OCI-LY3 (cell line): Measurements from ENCODE around the gene MTHFS.

Experiments
- H2AFZ ChIP-seq: fragments of 200-600, 300-600 bp; shearing (Covaris generic); 2 replicates; pipeline ENCODE4 v1.6.0; 2014; ENCODE audit warnings: antibody characterized with exemption, low read depth, low read length
- H3K27ac ChIP-seq: fragments of 200-600, 300-600 bp; sonication (generic); 2 replicates; pipeline ENCODE4 v1.5.1; 2014; ENCODE audit warnings: mild to moderate bottlenecking, low read length, moderate library complexity, mixed read lengths
- H3K27me3 ChIP-seq: fragments of 200-600, 300-600 bp; sonication (generic); 2 replicates; pipeline ENCODE4 v1.6.1; 2014; ENCODE audit warnings: low read depth, low read length, mixed read lengths
- H3K36me3 ChIP-seq: fragments of 200-600, 300-600 bp; sonication (generic); replicated peaks from 2 replicates; pipeline ENCODE3; 2014; ENCODE audit warnings: low read depth, low read length, mixed read lengths
- H3K4me1 ChIP-seq: fragments of 300-600, 200-600 bp; sonication (generic); 2 replicates; pipeline ENCODE4 v1.6.1; 2014; ENCODE audit warnings: low read length, mixed read lengths
- H3K4me2 ChIP-seq: fragments of 200-600, 300-600 bp; sonication (generic); 2 replicates; pipeline ENCODE4 v1.6.1; 2014; ENCODE audit warnings: low read length, mixed read lengths
- H3K4me3 ChIP-seq: fragments of 300-600, 200-600 bp; sonication (generic); 2 replicates; pipeline ENCODE4 v1.5.1; 2014; ENCODE audit warnings: antibody characterized with exemption, mild to moderate bottlenecking, low read length, moderate library complexity
- H3K79me2 ChIP-seq: fragments of 300-600, 200-600 bp; shearing (Covaris generic); 2 replicates; pipeline ENCODE4 v1.6.1; 2014; ENCODE audit warnings: mild to moderate bottlenecking, low read length, mixed read lengths
- H3K9ac ChIP-seq: fragments of 300-600, 200-600 bp; shearing (Covaris generic); 2 replicates; pipeline ENCODE4 v1.6.0; 2014; ENCODE audit warnings: mild to moderate bottlenecking, low read length, moderate library complexity
- H3K9me3 ChIP-seq: fragments of 200-600, 300-600 bp; shearing (Covaris generic); 2 replicates; pipeline ENCODE4 v1.6.1; 2014; ENCODE audit warnings: low read length, mixed read lengths; ENCODE audit not compliant: insufficient read depth
- H4K20me1 ChIP-seq: fragments of 200-600, 300-600 bp; sonication (generic); 2 replicates; pipeline ENCODE4 v1.6.1; 2016; ENCODE audit warnings: low read length, mixed read lengths; ENCODE audit not compliant: insufficient read depth
- CTCF ChIP-seq: fragments of 200-600, 300-600 bp; sonication (generic); IDR thresholded peaks from 2 replicates; pipeline ENCODE4 v1.5.1; 2014; ENCODE audit warnings: antibody characterized with exemption, low read length, low read depth
- EZH2phosphoT487 ChIP-seq: fragments of 200-600 bp; shearing (Covaris generic); IDR thresholded peaks from 2 replicates; pipeline ENCODE4 v1.6.1; 2018; ENCODE audit warnings: antibody characterized with exemption, mixed run types, low read depth

The MTHFS gene

GRCh38 chr15:79837846-79838245 is 59.0 kb downstream of the MTHFS start:
- peaks cover 47% of the 10 kb centered on the region for H3K36me3 ChIP-seq
- H3K9ac ChIP-seq, result no peak overlapping the region
- H3K27me3 ChIP-seq, result no peaks in the 10 kb centered on the region
- H3K27ac ChIP-seq, result no peak overlapping the region
- no peaks in the 10 kb centered on the region for H4K20me1 ChIP-seq
- no peak overlapping the region for H3K4me3 ChIP-seq
- no peaks in the 10 kb centered on the region for H3K79me2 ChIP-seq
- H3K4me1 ChIP-seq, result peaks cover 9% of the 10 kb centered on the region
- TF ChIP-seq EZH2phosphoT487 (no peak), CTCF (no peak)
- no peaks in the 10 kb centered on the region for H3K9me3 ChIP-seq
- no peak overlapping the region for H3K4me2 ChIP-seq
- no peak overlapping the region for H2AFZ ChIP-seq

- Histone ChIP-seq H3K27me3 (no peaks in the 10 kb centered on the region), H3K36me3 (peaks cover 49% of the 10 kb centered on the region), H3K4me3 (no peak overlapping the region), H3K27ac (no peak overlapping the region), H3K79me2 (no peaks in the 10 kb centered on the region), H4K20me1 (no peaks in the 10 kb centered on the region), H3K4me2 (no peak overlapping the region), H3K9me3 (no peaks in the 10 kb centered on the region), H3K9ac (no peak overlapping the region), H2AFZ (no peak overlapping the region), H3K4me1 (peaks cover 12% of the 10 kb centered on the region)
- TF ChIP-seq CTCF (no peak), EZH2phosphoT487 (no peak)
Measured at GRCh38 chr15:79834495-79834894, 62.3 kb downstream of the MTHFS start.

- no peak overlapping the region for H3K4me3 ChIP-seq
- no peaks in the 10 kb centered on the region for H3K9me3 ChIP-seq
- no peaks in the 10 kb centered on the region for H3K27me3 ChIP-seq
- H3K36me3 ChIP-seq, result peaks cover 46% of the 10 kb centered on the region
- H3K4me1 ChIP-seq, result peaks cover 12% of the 10 kb centered on the region
- no peak overlapping the region for H3K27ac ChIP-seq
- no peak overlapping the region for H2AFZ ChIP-seq
- H3K79me2 ChIP-seq, result no peaks in the 10 kb centered on the region
- H4K20me1 ChIP-seq, result no peaks in the 10 kb centered on the region
- no peak overlapping the region for H3K4me2 ChIP-seq
- TF ChIP-seq CTCF, result no peak
- no peak overlapping the region for H3K9ac ChIP-seq
Measured at GRCh38 chr15:79832367-79833120, 64.3 kb downstream of the MTHFS start.

GRCh38 chr15:79831604-79832003 is 65.2 kb downstream of the MTHFS start:
- Histone ChIP-seq H3K36me3 (peaks cover 42% of the 10 kb centered on the region), H3K4me3 (no peak overlapping the region), H3K27me3 (no peaks in the 10 kb centered on the region), H3K4me1 (peaks cover 12% of the 10 kb centered on the region), H3K4me2 (no peak overlapping the region), H3K79me2 (no peaks in the 10 kb centered on the region), H4K20me1 (no peaks in the 10 kb centered on the region), H2AFZ (no peak overlapping the region), H3K9ac (no peak overlapping the region), H3K27ac (no peak overlapping the region), H3K9me3 (no peaks in the 10 kb centered on the region)
- TF ChIP-seq EZH2phosphoT487 (no peak), CTCF (no peak)
